Measurements from ENCODE around the gene POLR3B. TPM values are rescaled to one million over a fixed set of nuclear protein-coding genes. Genes with fewer than 3 reads are reported as not detected.

Gene POLR3B
- total and polyA plus RNA-seq, 2 of the 8 experiments (the other 6 are each of a cell fraction or from before 2014, with no cell fraction given) = 5.0 to 13.2 TPM

DNA sequence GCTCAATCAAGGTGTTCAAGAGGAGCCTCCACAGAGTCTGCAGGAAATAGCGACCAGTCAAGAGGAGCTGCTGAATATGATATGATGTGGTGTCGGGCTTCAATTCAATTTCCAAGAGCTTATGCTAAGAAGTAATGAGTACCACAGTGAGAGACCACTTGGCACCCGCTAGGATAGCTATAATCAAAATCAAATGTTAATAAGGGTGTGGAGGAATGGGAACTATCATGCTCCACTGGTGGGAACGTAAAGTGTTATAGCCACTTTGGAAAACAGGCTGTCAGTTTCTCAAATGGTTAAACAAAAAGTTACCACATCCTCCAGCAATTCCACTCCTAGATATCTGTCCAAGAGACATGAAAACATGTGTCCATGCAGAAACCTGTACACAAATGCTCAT lies 6.7 kb downstream of the POLR3B start:
- Histone ChIP-seq H3K4me2 (ENCODE audit: insufficient read depth in 1 of 2, low read depth in 2 of 2, low read length in 2 of 2) (no peak overlapping the region), H3K4me1 (replicated peaks in 1 of 4; ENCODE audit: control insufficient read depth in 3 of 4, insufficient read depth in 4 of 4, low read length in 3 of 4) (no peaks in the 10 kb centered on the region), H4K5ac (ENCODE audit: insufficient read length, low read depth, low read length) (no peak overlapping the region), H3K79me1 (ENCODE audit: low read depth, low read length) (0 out of 2 replicates have a peak, but pooled peaks cover 2% of the 10 kb centered on the region), H3K9me3 (ENCODE audit: insufficient read depth in 2 of 2, low read depth in 1 of 2, low read length in 1 of 2) (no peaks in the 10 kb centered on the region), H4K8ac (ENCODE audit: extremely low read depth, insufficient read depth, low read length) (no peak overlapping the region), H3K23ac (ENCODE audit: insufficient read length) (no peak overlapping the region), H3K4ac (replicated peaks; ENCODE audit: insufficient read length, low read depth, low read length) (no peak overlapping the region), H3K14ac (ENCODE audit: insufficient read length) (no peak overlapping the region), H2BK15ac (ENCODE audit: low read length) (no peak overlapping the region), H3K9ac (replicated peaks in 1 of 4; ENCODE audit: extremely low read depth in 1 of 4, low read depth in 3 of 4, low read length in 3 of 4) (no peak overlapping the region), H3K18ac (ENCODE audit: extremely low read depth, low read length) (no peak overlapping the region), H3K56ac (replicated peaks; ENCODE audit: insufficient read length, low read depth, low read length) (no peak overlapping the region), H3K27me3 (replicated peaks in 1 of 4; ENCODE audit: control insufficient read depth in 3 of 4, extremely low read depth in 1 of 4, insufficient read depth in 3 of 4, low read length in 3 of 4) (no peaks in the 10 kb centered on the region), H3K27ac (ENCODE audit: low read depth, low read length) (no peak overlapping the region), H2BK20ac (ENCODE audit: low read length) (no peak overlapping the region), H3K79me2 (ENCODE audit: control insufficient read depth in 1 of 2, insufficient read depth in 2 of 2, low read length in 2 of 2) (peaks cover 3 to 8% of the 10 kb centered on the region in 2 experiments; a peak in 2 of 4 replicates), H2BK12ac (ENCODE audit: low read depth, low read length) (no peak overlapping the region), H3K36me3 (ENCODE audit: control insufficient read depth in 2 of 4, insufficient read depth in 4 of 4, low read length in 3 of 4) (no peaks in the 10 kb centered on the region), H2AFZ (ENCODE audit: low read length) (no peak overlapping the region), H4K91ac (replicated peaks; ENCODE audit: insufficient read length, low read length) (no peak overlapping the region), H4K20me1 (replicated peaks in 1 of 2; ENCODE audit: control insufficient read depth in 1 of 2, insufficient read depth in 2 of 2, low read length in 2 of 2) (no peaks in the 10 kb centered on the region), H3K4me3 (ENCODE audit: extremely low read depth in 1 of 4, insufficient read depth in 2 of 4, low read depth in 3 of 4, low read length in 4 of 4) (no peak overlapping the region), H2BK5ac (ENCODE audit: low read depth, low read length) (no peak overlapping the region), H2BK120ac (replicated peaks; ENCODE audit: low read depth, low read length) (no peak overlapping the region), H2AK5ac (ENCODE audit: low read depth, low read length) (no peak overlapping the region), H3K23me2 (ENCODE audit: low read depth, low read length) (no peaks in the 10 kb centered on the region)
- CTCF ChIA-PET (ENCODE audit: partially characterized antibody) = interaction anchor here (1.7 to 3.6 kb wide), 2 partner anchors 477 to 555 kb away, joined by 5 to 16 read pairs; no protein-coding TSS in a partner anchor
- DNase-seq (ENCODE audit: low read depth in 1 of 2, low spot score in 2 of 2) (no peak), FAIRE-seq (no peak)
- TF ChIP-seq YY1 (IDR thresholded peaks at IDR 0.05; ENCODE audit: low read depth, low read length) (no peak), KDM1A (IDR thresholded peaks at IDR 0.05; ENCODE audit: borderline replicate concordance, low read length) (no peak), NRF1 (IDR thresholded peaks at IDR 0.05; ENCODE audit: low read depth, low read length) (no peak)
- 89% methylated on average over 4 of the region's 4 CpGs; no CpG with 5 or more reads in 1 of the 2 experiments for WGBS, 2 experiments (ENCODE audit: extremely low coverage in 1 of 2, insufficient coverage in 1 of 2, insufficient read length in 1 of 2, insufficient replicate concordance in 2 of 2, low coverage in 1 of 2, low lambda C conversion rate in 2 of 2, missing lambda C conversion rate in 1 of 2)
- POLR2A ChIA-PET (ENCODE audit: partially characterized antibody) = no interaction called here

Measured in H1 (cell line).